Measurements from ENCODE around the gene TMSB15C.

DNA sequence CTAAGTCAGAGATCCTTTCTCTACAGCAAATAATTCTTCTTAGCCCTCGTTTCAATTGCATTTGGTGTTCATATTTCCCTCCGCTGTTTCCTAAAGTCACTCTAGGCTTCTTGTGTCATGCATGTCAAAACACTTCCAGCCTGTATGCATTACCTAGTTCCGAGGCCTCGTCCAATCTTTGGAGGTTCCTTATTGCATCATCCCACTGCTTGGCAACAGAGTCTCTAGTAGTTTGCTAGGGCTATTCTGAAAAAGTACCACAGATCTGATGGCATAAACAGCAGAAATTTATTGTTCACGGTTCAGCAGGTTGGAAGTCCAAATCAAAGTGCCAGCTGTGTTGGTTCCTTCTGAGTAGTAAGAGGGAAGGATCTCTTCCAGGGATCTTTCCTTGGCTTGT is 30.4 kb downstream of the TMSB15C start:
- TF ChIP-seq FOXP2 (optimal IDR thresholded peaks at IDR 0.05; ENCODE audit: control extremely low read depth, extremely low read length, insufficient read depth) (no peak), EZH2 (IDR thresholded peaks at IDR 0.05) (no peak), POLR2AphosphoS5 (IDR thresholded peaks at IDR 0.05; ENCODE audit: borderline replicate concordance, low read depth, low read length) (no peak)
